Muscle layer of colon (tissue), 2 donors: Measurements from ENCODE around the gene WIPF1.

ENCODE experiments used
- H3K27ac ChIP-seq: one replicate; pipeline ENCODE4 v1.7.0; 2013; ENCODE audit warnings: low read depth, mild to moderate bottlenecking, low read length, moderate library complexity
- H3K27me3 ChIP-seq, 2 donors: one replicate each; pipeline ENCODE4 v1.7.0; 2013; ENCODE audit warnings: low read length in 2 of 2, mild to moderate bottlenecking in 2 of 2; ENCODE audit not compliant: insufficient read depth in 2 of 2, control insufficient read depth in 1 of 2
- H3K36me3 ChIP-seq: one replicate; pipeline ENCODE4 v1.7.0; 2013; ENCODE audit warnings: mild to moderate bottlenecking, low read length; ENCODE audit not compliant: insufficient read depth
- H3K4me1 ChIP-seq: one replicate; pipeline ENCODE4 v1.7.0; 2013; ENCODE audit warnings: mild to moderate bottlenecking, low read length; ENCODE audit not compliant: insufficient read depth
- H3K4me3 ChIP-seq, 2 donors: one replicate each; pipeline ENCODE4 v1.7.0; 2013; ENCODE audit warnings: low read length in 2 of 2, low read depth in 1 of 2, mild to moderate bottlenecking in 1 of 2, moderate library complexity in 1 of 2
- H3K9ac ChIP-seq: one replicate; pipeline ENCODE4 v1.7.0; 2013; ENCODE audit warnings: low read length
- H3K9me3 ChIP-seq: one replicate; pipeline ENCODE4 v1.7.0; 2013; ENCODE audit warnings: mild to moderate bottlenecking, low read length
- donor health status: abdominal sarcoma.
- donor health status: Adenocarcinoma of cecum.

WIPF1 gene

DNA sequence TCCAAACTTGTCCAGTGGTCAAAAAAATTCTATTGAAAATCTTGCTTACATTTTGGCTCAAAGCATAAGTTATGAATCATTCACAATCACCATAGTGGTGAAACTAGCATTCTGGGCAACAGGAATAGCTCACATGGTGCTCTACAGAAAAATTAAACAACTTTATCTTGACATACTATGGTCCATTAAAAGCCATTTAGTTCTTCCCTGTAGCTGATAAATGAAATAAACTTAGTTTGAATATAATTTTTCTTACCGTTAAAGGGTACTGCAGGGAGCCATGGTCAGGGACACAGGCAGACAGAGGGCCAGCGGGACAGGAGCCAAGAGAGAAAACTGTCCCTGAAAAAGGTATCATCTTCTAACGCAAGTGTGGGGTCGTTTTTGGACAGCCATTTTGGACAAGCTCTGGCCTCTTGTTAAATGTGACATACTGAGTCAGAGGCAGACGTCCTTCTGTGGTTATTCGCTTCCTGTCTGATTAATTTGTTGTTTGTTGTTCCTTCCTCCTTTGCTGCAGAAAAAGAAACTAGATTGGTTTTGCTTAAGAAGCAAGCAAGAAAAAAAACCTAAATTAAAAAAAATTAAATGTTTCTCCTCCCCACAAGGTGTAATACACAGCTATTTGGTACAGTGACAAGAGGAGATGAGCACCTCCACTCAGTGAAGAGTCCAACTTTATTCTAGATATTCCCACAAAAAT lies at the start of gene WIPF1:
TSS of gene WIPF1 (minus strand) at position 460 of the 703 bp plus-strand sequence. CDS start 12,231 bp downstream, outside the sequence.
- Histone ChIP-seq H3K4me1 (peaks cover 56% of the 10 kb centered on the region), H3K4me3 (no peak within 1 kb of the TSS), H3K9ac (no peak within 1 kb of the TSS), H3K9me3 (no peaks in the 10 kb centered on the region), H3K36me3 (no peaks in the 10 kb centered on the region), H3K27ac (peak within 1 kb of the TSS; percentile 49), H3K27me3 (no peaks in the 10 kb centered on the region)

GRCh38 chr2:174645296-174645695 lies 47.7 kb upstream of the WIPF1 start:
- Histone ChIP-seq H3K36me3 (peaks cover 4% of the 10 kb centered on the region), H3K4me3 (no peak overlapping the region), H3K27ac (no peak overlapping the region), H3K27me3 (no peaks in the 10 kb centered on the region), H3K4me1 (no peaks in the 10 kb centered on the region), H3K9ac (no peak overlapping the region), H3K9me3 (no peaks in the 10 kb centered on the region)

DNA sequence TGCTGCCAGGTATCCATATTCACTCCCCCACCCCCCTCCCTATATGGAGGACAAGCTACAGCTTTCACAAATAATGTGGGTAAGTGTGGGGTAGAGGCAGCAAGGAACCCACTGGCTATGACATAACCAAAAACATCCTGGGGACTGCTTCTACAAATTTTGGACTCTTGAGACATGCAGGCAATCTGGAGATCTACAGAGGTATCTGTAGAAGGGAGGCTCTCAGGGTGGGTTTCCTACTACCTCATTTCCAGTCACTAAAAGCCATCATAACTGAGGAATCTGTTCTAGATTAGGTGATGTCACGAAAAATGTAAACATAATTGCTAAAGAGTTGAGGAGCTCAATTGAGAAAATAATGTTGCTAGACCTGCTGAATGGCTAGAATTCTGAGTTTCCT lies 46.8 kb upstream of the WIPF1 start:
- H3K9me3 ChIP-seq = no peaks in the 10 kb centered on the region
- no peak overlapping the region for H3K27ac ChIP-seq
- no peaks in the 10 kb centered on the region for H3K27me3 ChIP-seq
- H3K9ac ChIP-seq = no peak overlapping the region
- H3K4me3 ChIP-seq = no peak overlapping the region
- no peaks in the 10 kb centered on the region for H3K4me1 ChIP-seq
- H3K36me3 ChIP-seq = peaks cover 4% of the 10 kb centered on the region

DNA sequence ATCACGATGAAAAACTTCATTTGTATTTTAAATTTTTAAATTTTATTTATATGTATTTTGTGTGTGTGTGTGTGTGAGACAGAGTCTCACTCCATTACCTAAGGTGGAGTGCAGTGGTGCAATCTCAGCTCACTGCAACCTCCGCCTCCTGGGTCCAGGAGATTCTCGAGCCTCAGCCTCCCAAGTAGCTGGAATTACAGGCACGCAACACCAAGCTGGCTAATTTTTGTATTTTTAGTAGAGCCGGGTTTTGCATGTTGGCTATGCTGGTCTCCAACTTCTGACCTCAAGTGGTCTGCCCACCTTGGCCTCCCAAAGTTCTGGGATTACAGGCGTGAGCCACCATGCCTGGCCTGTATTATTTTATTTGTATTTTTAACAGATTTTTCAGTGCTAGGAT lies 45.8 kb upstream of the WIPF1 start:
- no peak overlapping the region for H3K27ac ChIP-seq

DNA sequence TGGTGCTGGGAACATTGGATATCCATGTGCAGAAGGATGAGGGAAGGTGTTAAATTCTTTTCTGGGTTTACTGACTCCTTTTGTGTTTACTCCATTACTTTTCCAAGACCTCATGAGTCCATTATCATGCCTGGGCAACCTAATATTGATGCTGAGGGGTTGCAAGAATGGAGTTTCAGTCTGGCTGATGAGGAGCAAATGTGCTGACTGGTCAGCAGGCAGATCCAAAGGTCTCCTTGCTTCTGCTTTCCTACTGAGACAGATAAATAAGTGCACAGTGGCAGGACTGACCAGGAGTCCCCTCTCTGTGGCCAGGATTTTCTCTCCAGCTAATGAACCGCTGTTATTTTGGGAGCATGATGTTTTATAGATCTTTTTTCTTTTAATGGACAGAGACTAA lies 43.6 kb upstream of the WIPF1 start:
- no peaks in the 10 kb centered on the region for H3K9me3 ChIP-seq
- H3K9ac ChIP-seq = no peak overlapping the region
- no peak overlapping the region for H3K27ac ChIP-seq
- peaks cover 4% of the 10 kb centered on the region for H3K36me3 ChIP-seq
- no peaks in the 10 kb centered on the region for H3K27me3 ChIP-seq
- no peaks in the 10 kb centered on the region for H3K4me1 ChIP-seq
- H3K4me3 ChIP-seq = no peak overlapping the region

More for the DNA sequence above, 45.8 kb upstream of the WIPF1 start:
- Histone ChIP-seq H3K9ac (no peak overlapping the region), H3K9me3 (no peaks in the 10 kb centered on the region), H3K4me1 (no peaks in the 10 kb centered on the region), H3K36me3 (peaks cover 4% of the 10 kb centered on the region), H3K4me3 (no peak overlapping the region), H3K27me3 (no peaks in the 10 kb centered on the region)

GRCh38 chr2:174636987-174637386 lies 39.4 kb upstream of the WIPF1 start:
- Histone ChIP-seq H3K27me3 (no peaks in the 10 kb centered on the region), H3K4me3 (no peak overlapping the region), H3K9ac (no peak overlapping the region), H3K27ac (no peak overlapping the region), H3K4me1 (peaks cover 37% of the 10 kb centered on the region), H3K36me3 (peaks cover 4% of the 10 kb centered on the region), H3K9me3 (no peaks in the 10 kb centered on the region)

- Histone ChIP-seq H3K36me3 (peaks cover 2% of the 10 kb centered on the region), H3K9ac (no peak overlapping the region), H3K4me1 (peaks cover 48% of the 10 kb centered on the region), H3K27ac (no peak overlapping the region), H3K27me3 (no peaks in the 10 kb centered on the region), H3K9me3 (no peaks in the 10 kb centered on the region), H3K4me3 (no peak overlapping the region)
These were observed 38.3 kb upstream of the WIPF1 start for GRCh38 chr2:174635776-174636404.

DNA sequence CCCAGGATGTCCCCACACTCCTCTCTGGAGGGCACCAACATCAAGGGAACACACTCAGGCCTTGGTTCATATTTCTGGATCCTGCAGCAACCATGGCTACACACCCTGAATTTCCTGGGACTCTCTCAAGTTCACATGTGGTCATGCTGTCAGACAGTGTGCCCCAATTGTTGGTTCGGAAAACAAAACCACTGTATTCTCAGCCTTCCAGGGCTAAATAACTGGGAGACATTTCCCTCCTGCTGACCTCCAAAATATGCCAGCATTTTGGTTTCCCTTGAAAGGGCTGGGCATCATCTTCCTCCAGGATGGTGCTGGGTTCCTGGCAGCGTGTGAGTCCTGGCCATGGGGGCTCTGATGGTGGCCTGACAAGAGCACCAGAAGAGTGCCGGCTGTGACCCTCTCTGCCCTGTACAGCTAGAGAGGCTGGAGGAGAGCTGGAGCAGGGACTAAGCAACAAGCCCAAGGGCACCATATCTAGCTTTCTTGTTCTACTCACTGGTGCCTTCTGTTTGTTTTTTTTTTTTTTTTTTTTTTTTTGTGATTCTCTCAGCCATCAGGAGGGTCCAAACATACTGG lies 37.5 kb upstream of the WIPF1 start:
- H3K4me1 ChIP-seq = peaks cover 56% of the 10 kb centered on the region
- no peak overlapping the region for H3K9ac ChIP-seq
- no peak overlapping the region for H3K4me3 ChIP-seq

DNA sequence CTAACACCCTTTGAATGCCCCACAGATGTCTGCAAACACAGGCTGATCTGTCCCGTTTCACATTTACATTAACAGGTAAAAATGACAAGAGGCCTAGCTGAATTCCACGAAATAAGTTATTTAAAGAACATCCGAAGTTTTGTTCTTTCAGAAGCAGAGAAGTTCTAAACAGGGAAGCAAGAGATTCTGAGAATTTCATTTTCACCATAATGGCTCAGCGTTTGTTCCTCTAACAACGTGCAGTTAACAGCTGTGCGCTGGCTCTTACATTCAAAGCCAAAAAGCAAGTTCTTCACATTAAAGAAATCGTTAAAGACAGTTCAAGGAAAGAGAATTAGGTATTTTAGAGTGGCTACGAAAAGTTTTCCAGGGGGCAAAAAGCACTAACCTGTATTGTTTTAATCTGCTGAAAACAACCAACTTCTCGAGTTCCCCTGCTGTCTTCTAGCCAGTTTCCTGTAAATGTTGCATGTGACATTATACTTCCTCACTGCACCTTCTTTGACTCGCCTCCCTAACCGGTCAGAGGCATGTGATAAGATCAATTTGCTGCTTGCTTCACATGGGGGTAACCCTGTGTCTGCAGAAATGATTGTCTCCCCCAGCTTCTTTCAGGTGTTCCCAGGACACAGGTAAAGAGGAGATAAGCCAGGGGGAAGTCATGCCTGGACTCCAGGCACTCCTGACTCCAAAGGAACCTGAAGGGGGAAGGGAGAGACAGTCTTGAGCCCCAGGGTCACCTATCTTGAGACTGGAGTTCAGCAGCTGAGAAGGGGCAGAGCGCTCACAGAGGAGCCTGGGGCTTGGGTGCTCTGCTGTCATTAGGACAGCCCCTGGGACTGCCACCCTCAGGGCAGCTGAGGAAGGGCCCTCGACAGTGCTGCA lies 36.8 kb upstream of the WIPF1 start:
- Histone ChIP-seq H3K9me3 (no peaks in the 10 kb centered on the region), H3K27ac (peak overlapping the region; percentile 66), H3K36me3 (no peaks in the 10 kb centered on the region), H3K27me3 (no peaks in the 10 kb centered on the region), H3K4me3 (peak overlapping the region in 1 of 2 donors; percentile 26), H3K4me1 (peaks cover 63% of the 10 kb centered on the region), H3K9ac (no peak overlapping the region)

More for the DNA sequence above, 37.5 kb upstream of the WIPF1 start:
- no peak overlapping the region for H3K27ac ChIP-seq
- H3K9me3 ChIP-seq = no peaks in the 10 kb centered on the region
- no peaks in the 10 kb centered on the region for H3K36me3 ChIP-seq
- H3K27me3 ChIP-seq = no peaks in the 10 kb centered on the region

GRCh38 chr2:174633623-174633930 lies 36.0 kb upstream of the WIPF1 start:
- no peaks in the 10 kb centered on the region for H3K27me3 ChIP-seq
- no peak overlapping the region for H3K9ac ChIP-seq
- no peaks in the 10 kb centered on the region for H3K9me3 ChIP-seq
- peak overlapping the region; percentile 66 for H3K27ac ChIP-seq
- no peak overlapping the region for H3K4me3 ChIP-seq
- H3K36me3 ChIP-seq = no peaks in the 10 kb centered on the region
- H3K4me1 ChIP-seq = peaks cover 66% of the 10 kb centered on the region
